CD4-positive, alpha-beta T cell treated with Interferon gamma for 1 hour (primary cell): Measurements from ENCODE around the gene NAPB.
A peak's percentile ranks its signal among the peaks of the same experiment; 100 is the strongest.
"Not testable (repeated sequence)": the region's sequence is repeated elsewhere in the genome, so short reads cannot be mapped to it uniquely, and the experiment has no call there.

Source experiments
- DNase-seq: peaks from one replicate; pipeline ENCODE4 v3.0.0-alpha.2; 2020

Gene NAPB

DNA sequence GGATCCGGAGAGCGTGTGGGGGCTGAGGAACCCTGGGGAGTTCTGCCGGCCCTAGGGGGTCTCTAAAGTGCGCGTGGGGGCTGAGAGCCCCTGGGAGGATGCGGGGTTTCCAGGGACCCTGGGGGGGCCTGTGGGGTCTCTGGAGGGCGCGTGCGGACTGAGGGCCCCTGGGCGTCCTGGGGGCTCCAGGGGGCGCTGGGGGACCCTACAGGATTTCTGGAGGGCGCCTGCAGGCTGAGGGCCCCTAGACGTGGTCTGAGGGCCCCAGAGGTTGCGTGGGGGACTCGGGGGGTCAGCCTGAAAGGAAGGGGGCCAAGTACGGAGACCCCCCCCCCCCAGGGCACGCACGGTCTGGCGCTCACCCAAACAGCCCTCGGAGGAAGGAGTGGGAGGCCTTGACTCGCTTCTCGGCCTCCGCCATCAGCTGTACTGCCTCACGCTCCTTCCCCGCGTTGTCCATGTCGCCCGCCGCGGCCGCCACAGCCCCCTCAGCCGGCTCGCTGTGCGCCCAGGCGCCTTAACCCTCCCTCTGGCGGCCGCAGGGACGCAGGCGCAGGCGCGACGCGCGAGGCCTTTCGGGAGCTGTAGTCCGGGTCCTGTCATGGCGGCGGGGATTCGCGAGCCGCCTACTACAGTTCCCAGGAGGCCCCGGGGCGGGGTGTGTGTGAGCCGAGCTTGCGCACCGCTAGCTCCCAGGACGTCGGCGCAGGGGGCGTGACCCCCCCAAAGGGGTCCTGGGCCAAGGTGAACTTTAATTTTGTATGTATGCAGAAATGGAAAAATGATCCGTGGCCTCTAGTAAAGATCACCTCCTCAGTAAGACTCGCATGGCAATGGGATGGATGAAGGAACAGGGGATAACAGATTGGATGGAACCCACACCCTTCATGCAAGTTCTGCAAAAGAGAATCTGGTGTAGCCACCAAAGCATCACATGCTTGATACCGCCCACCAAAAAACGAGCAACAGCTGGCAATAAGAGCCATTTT lies at the start of gene NAPB:
Gene NAPB (minus strand): TSS at position 546 of the 989 bp plus-strand sequence. CDS start 86 bp downstream, at position 460.
- DNase-seq = peak; percentile 92

DNA sequence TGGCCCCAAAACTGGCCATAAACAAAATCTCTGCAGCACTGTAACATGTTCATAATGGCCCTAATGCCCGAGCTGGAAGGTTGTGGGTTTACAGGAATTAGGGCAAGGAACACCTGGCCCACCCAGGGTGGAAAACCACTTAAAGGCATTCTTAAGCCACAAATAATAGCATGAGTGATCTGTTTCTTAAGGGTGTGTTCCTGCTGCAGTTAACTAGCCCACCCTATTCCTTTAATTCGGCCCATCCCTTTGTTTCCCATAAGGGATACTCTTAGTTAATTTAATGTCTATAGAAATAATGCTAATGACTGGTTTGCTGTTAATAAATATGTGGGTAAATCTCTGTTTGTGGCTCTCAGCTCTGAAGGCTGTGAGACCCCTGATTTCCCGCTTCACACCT lies 45.7 kb upstream of the NAPB start:
- DNase-seq = not testable (repeated sequence)

GRCh38 chr20:23461180-23461579 lies 39.9 kb upstream of the NAPB start:
- DNase-seq = no peak

- DNase-seq = no peak
Observed at GRCh38 chr20:23459461-23460150, 38.3 kb upstream of the NAPB start.

DNA sequence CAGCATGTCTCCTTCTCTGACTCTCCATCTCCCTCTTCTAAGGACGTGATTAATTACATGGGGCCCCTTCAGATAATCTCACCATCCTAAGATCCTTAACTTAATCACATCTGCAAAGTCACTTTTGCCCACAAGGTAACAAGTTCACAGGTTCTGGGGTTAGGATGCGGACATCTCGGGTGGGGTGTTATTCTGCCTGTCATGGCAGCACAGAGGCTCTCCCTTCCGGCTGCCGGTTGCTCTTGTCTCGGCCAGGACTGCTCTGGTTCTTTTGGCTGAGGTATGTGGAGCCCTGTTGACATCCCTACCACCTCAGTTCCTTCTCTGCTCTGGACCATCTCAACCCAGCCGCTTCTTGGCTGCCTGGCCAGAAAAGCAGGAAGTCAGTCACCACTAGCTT lies 35.6 kb upstream of the NAPB start:
- DNase-seq = no peak

DNA sequence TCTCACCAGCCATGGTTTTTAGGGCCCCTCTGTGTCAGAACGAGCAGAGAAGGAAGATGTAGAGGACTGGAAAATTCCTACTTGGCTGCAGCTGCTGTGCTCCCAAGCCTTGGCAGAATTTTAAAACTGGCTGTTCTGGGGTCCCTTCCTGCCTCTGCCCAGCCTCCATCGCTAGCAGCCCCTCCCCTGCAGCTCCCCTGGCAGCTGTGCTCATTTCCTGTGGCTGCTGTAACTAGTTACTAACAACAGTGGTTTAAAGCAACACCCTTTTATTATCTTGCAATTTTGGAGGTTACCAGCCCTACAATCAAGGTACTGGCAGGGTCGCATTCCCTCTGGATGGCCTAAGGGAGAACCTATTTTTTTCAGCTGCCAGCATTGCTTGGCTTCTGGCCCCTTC lies 35.1 kb upstream of the NAPB start:
- peak; percentile 21 for DNase-seq

- no peak for DNase-seq
Observed at GRCh38 chr20:23455639-23456038, 34.4 kb upstream of the NAPB start.

GRCh38 chr20:23454816-23455215 lies 33.5 kb upstream of the NAPB start:
- DNase-seq = no peak

DNA sequence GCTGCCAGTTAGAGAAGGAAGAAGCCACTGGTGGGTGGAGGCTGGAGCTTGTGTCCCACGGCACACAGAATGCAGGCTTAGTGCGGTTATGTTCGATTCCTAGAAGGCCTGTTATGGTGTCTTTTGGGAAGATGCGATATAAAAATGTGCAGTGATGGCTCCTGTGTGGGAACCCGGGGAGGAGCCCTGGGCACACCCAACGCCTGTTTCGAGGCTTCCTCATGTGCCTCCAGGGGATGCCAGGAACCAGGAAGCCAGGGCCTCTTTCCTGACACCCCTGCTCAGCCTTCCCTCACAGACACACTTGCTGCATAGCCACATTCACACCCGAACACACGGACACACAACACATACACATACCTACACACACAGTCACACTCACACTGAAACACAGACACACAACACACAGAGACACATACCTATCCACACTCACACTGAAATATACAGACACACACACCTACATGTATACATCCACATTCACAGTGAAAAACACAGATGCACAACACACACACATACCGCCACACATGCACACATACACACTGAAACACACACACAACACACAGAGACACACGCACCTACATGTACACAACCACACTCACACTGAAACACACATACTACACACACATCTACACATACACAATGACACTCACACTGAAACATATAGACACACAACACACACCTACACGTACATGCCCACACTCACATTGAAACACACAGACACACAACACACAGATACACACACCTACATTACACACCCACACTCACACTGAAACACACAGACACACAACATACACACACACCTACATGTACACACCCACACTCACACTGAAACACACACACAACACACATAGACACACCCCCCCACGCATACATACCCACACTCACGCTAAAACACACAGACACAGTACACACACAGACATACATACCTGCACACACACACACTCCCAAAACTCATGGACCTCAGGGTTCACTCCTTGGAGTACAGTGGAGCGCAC lies 32.6 kb upstream of the NAPB start:
- DNase-seq = no peak

DNA sequence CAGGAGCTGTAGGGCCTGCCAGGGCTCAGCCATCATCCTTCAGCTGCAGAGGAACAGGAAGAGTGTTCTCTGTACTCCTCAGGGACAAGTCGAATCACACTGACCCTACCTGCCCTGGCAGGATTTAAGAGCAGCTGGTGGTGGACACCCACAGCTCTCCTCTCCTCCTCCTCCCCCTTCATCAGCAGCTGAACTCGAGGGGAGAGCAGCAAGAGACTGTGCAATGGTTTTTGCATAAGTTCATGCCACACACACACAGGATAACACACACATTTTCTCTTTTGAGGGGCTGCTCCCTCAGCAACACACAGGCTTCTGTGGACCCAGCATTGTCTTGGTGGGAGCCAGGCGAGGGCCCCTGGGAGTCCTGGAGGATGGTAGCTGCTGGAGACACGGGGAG lies 31.5 kb upstream of the NAPB start, which contains the start of gene CST11:
Gene CST11 (minus strand): TSS at position 101 of the 400 bp plus-strand sequence. CDS start 65 bp downstream, at position 36.
- no peak for DNase-seq

DNA sequence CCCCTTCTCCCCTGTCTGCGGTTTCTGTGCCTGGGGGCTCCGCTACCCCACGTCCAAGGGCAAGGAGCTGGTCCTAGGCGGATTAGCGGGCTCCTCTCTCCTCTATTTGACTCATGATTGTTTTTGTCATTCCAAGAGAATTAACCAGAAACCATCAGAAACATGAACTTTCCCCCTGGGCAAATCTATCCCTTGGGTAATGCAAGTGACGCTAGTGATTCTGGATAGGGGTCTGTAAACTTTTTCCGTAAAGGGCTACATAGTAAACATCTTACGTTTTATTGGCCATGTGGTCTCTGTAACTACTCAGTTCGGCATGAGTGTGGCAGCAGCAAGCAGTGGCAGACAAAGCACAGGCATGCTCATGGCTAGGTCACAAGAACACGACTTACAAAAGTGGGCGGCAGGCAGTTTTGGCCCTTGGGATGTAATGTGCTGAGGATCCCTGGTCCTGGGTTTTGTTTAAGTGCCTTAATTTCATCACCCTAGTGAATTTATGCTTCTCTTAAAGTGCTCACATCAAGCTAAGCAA lies 30.7 kb upstream of the NAPB start:
- DNase-seq = no peak

DNA sequence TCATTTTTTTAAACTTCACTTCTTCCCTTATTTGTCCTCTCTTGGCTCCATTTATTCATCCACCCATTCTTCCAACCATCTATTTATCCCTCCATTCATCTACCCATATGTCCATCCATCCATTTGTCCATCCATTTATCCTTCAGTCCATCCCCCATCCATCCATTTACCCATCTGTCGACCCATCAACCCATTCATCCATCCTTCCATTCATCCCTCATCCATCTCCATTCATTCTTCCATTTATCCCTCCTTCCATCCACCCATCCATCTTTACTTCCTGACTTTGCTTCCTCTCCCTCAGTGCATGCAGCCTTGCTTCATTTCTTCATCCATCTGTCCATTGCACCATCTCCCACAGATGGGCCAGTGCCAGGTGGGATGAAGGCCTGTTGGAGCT lies 29.6 kb upstream of the NAPB start:
- DNase-seq = no peak

- DNase-seq = no peak
Observed at GRCh38 chr20:23449421-23449820, 28.1 kb upstream of the NAPB start.

GRCh38 chr20:23448167-23448566 lies 26.9 kb upstream of the NAPB start:
- no peak for DNase-seq

- DNase-seq = peak; percentile 7
Observed at GRCh38 chr20:23446505-23446904, 25.2 kb upstream of the NAPB start.

- DNase-seq = no peak
Observed at GRCh38 chr20:23445596-23446217, 24.4 kb upstream of the NAPB start.

DNA sequence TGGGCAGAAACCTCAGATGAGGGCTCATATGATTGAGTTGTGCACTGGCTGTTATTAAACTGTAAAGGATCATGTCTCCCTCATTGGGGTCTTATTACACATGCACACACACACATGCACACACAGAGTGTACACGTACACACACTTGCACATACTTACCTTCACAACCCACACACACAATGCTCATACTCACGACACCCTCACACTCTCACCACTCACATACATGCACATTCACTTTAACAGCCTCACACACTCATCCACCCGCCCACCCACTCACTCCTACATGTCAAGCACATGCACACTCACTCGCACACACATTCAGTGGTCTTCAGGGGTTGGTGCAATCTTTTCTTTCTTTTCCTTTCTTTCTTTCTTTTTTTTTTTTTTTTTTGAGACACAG lies 23.6 kb upstream of the NAPB start:
- DNase-seq = no peak

DNA sequence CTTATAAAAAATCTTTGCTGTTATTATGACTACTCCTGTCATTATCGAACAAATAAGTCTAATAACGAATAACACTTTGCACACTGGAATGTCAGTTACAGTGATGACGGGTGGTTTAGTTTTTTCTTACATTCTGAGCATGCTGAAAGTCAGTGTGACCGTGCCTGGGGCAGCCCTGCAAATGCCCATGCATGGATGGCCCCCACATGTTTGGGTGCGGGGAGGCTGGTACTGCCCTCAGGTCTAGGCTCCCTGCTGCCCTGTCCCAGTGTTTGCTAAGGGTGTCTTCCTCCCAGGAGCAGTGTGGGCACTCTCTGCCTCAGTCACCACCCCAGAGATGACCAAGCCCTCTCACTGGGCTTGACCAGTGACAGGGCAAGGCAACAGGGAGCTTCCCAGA lies 21.1 kb upstream of the NAPB start:
- no peak for DNase-seq

DNA sequence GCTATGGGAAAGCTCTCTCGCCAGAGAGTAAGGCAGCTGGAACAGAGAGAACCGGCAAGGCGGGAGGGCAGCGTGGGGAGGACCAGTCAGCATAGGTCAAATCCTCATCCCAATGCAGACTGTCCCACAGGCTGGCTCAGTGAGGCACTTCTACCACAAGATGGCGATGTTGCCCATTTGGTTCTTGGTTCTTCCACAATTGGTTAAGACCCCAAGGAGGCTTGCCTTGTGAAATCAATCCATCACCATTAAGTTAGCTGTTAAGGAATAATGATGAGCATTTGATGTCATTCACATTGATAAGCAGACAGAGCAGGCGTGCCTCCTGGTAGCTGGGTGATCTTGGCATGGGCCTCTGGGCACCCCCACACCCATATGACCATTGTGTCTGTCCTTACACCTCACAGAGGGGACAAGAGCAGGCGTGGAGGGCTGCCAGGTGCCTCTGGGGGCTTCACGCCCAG lies 20.6 kb upstream of the NAPB start:
- DNase-seq = peak; percentile 51

DNA sequence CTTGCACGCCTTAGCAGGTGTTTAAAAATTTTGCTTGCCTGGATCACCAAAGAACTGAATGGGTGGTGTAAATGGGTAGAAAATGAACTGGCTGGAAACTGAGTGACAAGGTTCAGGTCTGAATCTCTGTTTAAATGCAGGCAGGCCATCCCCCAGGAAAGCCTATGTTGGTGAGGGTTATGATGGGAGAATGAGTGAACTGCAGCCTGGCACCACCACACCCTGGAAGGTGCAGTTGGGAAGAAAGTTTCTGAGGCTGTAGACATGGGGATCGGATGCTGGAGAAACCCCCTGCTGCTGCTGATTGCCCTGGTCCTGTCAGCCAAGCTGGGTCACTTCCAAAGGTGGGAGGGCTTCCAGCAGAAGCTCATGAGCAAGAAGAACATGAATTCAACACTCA lies 18.7 kb upstream of the NAPB start:
- DNase-seq = no peak

DNA sequence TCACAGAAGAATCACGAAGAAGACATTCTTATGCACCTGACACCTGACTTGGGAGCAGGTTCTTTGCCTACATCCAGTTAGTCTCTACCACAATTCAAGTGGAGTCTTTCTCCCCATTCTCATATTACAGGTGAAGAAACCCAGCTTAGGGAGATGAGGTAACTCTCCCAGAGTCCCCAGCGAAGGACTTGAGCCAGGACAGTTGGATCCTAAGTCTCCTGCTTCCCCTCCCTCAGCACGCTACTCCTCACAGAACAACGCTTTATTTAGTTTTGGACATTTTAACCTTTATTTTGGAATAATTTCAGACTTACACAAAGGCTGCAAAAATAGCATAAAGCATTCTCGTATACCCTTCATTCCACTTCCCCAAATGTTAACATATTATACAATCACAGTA lies 17.4 kb upstream of the NAPB start:
- DNase-seq = no peak
